Kidney tubule cell (primary cell): ENCODE results near the gene MPI.
"Not testable (repeated sequence)": the region's sequence is repeated elsewhere in the genome, so short reads cannot be mapped to it uniquely, and the experiment has no call there.

Experiments used
- DNase-seq: peaks from one replicate; pipeline ENCODE4 v3.0.0-alpha.2; 2018; ENCODE audit warnings: low spot score

Gene MPI

DNA sequence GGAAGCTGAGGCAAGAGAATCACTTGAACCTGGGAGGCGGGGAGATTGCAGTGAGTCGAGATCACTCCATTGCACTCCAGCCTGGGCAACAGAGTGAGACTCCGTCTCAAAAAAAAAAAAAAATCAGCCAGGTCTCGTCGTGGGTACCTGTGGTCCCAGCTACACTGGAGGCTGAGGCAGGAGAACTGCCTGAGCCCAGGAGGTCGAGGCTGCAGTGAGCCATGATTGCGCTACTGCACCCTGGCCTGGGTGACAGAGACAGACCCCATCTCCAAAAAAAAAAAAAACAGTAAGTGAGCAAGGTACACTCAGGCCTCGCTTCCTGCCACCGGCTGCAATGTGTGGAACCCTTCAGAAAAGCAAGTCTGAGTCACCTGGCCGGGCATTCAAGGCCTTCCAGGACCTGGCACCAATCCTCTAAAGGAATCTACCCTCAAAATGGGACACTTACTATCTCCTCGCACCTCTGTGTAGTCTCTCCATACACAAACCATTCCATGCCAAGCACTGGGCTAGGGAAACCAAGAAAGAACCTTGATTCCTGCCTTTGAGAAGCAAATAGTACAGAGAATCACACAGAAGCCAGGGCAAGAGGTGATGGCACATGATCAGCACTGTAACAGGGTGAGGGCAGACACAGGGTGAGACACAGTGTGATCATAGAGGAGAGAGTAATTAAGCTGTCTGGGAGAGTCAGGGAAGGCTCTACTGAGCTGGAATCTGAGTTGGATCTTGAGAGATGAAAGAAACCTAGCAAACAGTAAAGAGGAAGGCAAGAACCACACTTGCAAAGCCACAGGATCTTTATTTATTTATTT lies 26.4 kb upstream of the MPI start:
- DNase-seq: peak; percentile 88

- no peak for DNase-seq
These were observed 25.5 kb upstream of the MPI start for GRCh38 chr15:74864296-74864695.

DNA sequence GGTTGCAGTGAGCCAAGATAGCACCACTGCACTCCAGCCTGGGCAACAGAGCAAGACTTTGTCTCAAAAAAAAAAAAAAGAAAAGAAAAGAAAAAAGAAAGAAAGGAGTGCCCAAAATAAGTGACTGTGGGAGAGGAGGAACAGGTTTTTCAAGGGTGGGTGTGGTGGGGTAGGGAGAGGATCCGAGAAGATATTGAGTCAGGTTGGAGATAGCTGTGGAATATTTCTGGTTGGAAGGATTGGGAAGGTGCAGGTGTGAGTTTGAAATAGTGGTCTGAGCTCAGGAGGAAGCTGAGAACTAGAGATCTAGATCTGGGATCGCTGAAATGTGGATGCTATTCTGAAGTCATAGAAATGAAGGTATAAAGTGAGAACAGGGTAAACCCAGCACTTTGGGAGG lies 24.5 kb upstream of the MPI start:
- no peak for DNase-seq

GRCh38 chr15:74866090-74866489 lies 23.8 kb upstream of the MPI start:
- DNase-seq: peak; percentile 88

- DNase-seq: no peak
These were observed 22.3 kb upstream of the MPI start for GRCh38 chr15:74867466-74868038.

GRCh38 chr15:74868059-74868458 lies 21.8 kb upstream of the MPI start:
- peak; percentile 87 for DNase-seq

DNA sequence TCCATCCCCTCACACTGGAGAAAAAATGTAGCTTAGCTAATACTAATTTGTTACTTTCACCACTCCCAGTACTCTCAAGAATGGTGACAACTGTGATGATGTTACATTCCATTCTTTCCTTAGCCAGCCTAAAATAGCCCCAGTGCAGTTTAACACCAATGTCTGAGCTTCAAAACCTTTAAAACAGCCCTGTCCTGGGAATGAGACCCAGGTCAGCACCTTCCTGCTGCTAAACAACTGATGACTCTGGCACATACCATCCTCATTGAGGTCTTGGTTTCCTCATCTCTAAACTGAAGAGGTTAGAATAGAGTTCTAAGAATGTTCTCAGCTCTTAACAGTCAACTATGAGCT lies 20.5 kb upstream of the MPI start:
- no peak for DNase-seq

GRCh38 chr15:74869726-74870407 lies 20.0 kb upstream of the MPI start:
- DNase-seq: no peak

GRCh38 chr15:74870436-74871215 lies 19.2 kb upstream of the MPI start:
- peak; percentile 20 for DNase-seq

- DNase-seq: no peak
These were observed 17.2 kb upstream of the MPI start for GRCh38 chr15:74872702-74873035.

- peak; percentile 93 for DNase-seq
These were observed 16.6 kb upstream of the MPI start, which contains the start of gene SCAMP2 for GRCh38 chr15:74873036-74873755. Gene SCAMP2, minus strand, starts transcription at chr15:74873365. Its CDS starts 110 bp downstream, at chr15:74873255.

GRCh38 chr15:74873756-74874424 lies 16.0 kb upstream of the MPI start:
- DNase-seq: no peak

DNA sequence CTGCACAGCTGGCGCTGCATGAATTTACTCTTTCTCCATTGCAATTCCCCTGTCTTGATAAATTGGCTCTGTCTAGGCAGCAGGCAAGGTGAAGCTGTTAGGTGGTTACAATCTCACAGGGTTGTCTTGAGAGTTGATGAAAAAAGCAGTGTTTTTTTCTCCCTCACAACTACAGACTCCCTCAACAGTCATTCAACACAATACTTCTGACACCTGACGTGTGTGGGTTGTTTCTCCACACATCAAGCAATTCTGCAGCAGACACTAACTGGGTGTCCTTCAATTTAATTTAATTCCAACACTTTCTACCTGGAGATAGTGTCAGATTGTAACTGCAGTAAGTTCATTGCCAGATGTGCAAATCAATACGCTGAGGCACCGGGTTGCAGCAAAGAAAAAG lies 11.6 kb upstream of the MPI start:
- no peak for DNase-seq

DNA sequence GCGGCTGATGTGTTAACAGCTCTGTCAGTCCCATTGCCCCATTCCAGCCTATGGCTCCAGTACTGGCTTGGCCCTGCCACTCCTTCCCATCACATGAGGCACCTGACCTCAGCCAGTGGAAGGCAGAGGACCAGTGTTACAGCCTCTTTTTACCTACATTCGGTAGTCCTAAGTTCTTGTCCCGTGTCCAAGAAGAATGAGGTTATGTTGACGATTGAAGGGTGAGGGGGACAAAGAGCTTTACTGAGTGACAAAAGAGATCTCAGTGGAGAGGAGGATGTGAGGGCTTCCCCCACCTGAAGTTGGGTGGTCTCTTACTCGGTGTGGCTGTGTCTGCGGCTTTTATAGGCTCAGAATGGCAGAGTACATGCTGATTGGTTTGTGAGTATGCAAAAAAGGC lies 7.3 kb upstream of the MPI start:
- DNase-seq: no peak

- DNase-seq: peak; percentile 46
These were observed 5.2 kb upstream of the MPI start for GRCh38 chr15:74884428-74885223.

GRCh38 chr15:74885461-74885860 lies 4.4 kb upstream of the MPI start:
- no peak for DNase-seq

DNA sequence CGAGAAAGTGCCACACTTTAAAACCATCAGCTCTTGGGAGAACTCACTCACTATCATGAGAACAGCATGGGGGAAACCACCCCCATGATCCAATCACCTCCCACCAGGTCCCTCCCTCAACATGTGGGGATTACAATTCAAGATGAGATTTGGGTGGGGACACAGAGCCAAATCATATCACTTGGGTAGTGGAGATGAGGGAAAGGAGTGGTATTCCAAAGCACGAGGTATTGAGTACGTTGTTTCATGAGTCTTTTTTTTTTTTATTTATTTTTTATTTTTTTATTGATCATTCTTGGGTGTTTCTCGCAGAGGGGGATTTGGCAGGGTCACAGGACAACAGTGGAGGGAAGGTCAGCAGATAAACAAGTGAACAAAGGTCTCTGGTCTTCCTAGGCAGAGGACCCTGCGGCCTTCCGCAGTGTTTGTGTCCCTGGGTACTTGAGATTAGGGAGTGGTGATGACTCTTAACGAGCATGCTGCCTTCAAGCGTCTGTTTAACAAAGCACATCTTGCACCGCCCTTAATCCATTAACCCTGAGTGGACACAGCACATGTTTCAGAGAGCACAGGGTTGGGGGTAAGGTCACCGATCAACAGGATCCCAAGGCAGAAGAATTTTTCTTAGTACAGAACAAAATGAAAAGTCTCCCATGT lies 2.2 kb upstream of the MPI start:
- DNase-seq: not testable (repeated sequence)

GRCh38 chr15:74888716-74889115 lies 1.1 kb upstream of the MPI start:
- DNase-seq: no peak

DNA sequence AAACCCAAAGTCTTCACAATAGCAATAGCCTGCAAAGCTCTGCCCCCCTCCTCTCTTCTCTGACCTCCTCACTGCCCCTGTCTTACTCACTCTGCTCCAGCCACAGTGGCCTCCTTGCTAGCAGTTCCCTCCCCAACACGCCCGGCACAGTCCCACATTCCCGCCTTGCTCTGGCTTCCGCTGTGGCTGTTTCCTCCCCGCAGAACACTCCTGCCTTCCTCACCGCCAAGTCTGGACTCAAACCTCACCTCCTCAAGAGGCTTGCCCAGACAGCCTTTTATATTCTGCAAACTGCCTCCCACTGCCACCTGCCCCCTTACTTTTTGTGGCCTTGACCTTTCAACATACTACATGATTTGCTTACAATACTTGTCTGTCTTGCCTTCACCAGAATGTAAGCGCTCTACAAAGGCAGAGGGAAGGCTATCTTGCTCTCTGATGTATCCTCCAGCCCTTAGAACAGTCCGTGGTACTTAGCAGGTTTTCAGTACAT lies 406 bp upstream of the MPI start:
- DNase-seq: peak; percentile 18

DNA sequence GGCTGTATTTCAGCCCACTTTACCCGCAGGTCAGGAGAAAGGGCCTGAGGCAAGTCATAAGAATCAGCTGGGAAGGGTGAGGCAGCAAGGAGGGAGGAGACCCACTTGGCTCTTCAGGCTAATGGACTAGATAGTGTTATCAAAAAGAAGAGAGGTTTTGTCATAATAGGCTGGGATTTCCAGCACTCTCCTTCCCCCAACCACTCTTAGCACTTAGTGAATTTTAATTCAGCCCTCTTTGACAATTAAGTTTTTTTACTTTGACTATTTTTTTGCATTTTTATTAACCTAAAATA lies 771 bp downstream of the MPI start:
- no peak for DNase-seq
